Measurements from ENCODE around the gene ZWILCH.
A peak's percentile ranks its signal among the peaks of the same experiment; 100 is the strongest.

Gene ZWILCH

DNA sequence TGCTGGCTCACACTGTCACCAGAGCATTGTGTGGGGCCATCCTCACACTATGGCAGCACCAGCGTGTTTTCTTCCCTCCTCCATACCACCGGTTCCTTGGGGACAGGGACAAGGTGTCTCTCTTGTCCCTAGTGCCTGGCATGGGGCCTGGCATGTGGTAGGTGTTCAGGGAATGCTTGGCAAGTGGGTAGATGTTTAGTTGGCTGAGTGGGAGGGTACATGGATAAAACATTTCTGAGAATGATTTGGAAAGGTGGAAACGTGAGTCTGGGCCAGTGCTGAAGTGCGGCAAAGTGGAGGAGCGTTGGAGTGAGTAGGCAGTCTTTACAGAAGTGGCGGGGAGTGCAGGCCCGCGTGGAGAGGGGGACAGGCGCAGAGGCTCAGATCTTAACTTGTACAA is 22.6 kb upstream of the ZWILCH start:
- no peak overlapping the region for H3K27ac ChIP-seq (replicated peaks)
- no peak overlapping the region for H3K4me3 ChIP-seq (replicated peaks; ENCODE audit: insufficient read depth, low read length)
- no peak for DNase-seq (ENCODE audit: low read depth in 1 of 2, low spot score in 1 of 2)
- TF ChIP-seq GABPA (IDR thresholded peaks at IDR 0.05; ENCODE audit: low read depth) (no peak), POLR2AphosphoS5 (IDR thresholded peaks at IDR 0.05; ENCODE audit: low read depth) (no peak), SPI1 (IDR thresholded peaks at IDR 0.05; ENCODE audit: borderline replicate concordance, low read depth) (no peak)
- TF ChIP-seq, protein P1, sequence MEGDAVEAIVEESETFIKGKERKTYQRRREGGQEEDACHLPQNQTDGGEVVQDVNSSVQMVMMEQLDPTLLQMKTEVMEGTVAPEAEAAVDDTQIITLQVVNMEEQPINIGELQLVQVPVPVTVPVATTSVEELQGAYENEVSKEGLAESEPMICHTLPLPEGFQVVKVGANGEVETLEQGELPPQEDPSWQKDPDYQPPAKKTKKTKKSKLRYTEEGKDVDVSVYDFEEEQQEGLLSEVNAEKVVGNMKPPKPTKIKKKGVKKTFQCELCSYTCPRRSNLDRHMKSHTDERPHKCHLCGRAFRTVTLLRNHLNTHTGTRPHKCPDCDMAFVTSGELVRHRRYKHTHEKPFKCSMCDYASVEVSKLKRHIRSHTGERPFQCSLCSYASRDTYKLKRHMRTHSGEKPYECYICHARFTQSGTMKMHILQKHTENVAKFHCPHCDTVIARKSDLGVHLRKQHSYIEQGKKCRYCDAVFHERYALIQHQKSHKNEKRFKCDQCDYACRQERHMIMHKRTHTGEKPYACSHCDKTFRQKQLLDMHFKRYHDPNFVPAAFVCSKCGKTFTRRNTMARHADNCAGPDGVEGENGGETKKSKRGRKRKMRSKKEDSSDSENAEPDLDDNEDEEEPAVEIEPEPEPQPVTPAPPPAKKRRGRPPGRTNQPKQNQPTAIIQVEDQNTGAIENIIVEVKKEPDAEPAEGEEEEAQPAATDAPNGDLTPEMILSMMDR (IDR thresholded peaks at IDR 0.05; ENCODE audit: insufficient read depth, low read length): no peak
- TF ChIP-seq, protein P2, sequence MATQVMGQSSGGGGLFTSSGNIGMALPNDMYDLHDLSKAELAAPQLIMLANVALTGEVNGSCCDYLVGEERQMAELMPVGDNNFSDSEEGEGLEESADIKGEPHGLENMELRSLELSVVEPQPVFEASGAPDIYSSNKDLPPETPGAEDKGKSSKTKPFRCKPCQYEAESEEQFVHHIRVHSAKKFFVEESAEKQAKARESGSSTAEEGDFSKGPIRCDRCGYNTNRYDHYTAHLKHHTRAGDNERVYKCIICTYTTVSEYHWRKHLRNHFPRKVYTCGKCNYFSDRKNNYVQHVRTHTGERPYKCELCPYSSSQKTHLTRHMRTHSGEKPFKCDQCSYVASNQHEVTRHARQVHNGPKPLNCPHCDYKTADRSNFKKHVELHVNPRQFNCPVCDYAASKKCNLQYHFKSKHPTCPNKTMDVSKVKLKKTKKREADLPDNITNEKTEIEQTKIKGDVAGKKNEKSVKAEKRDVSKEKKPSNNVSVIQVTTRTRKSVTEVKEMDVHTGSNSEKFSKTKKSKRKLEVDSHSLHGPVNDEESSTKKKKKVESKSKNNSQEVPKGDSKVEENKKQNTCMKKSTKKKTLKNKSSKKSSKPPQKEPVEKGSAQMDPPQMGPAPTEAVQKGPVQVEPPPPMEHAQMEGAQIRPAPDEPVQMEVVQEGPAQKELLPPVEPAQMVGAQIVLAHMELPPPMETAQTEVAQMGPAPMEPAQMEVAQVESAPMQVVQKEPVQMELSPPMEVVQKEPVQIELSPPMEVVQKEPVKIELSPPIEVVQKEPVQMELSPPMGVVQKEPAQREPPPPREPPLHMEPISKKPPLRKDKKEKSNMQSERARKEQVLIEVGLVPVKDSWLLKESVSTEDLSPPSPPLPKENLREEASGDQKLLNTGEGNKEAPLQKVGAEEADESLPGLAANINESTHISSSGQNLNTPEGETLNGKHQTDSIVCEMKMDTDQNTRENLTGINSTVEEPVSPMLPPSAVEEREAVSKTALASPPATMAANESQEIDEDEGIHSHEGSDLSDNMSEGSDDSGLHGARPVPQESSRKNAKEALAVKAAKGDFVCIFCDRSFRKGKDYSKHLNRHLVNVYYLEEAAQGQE (IDR thresholded peaks at IDR 0.05; ENCODE audit: insufficient replicate concordance, low read depth): no peak
- H3K27me3 ChIP-seq (ENCODE audit: insufficient read depth, poor library complexity, severe bottlenecking): no peaks in the 10 kb centered on the region

DNA sequence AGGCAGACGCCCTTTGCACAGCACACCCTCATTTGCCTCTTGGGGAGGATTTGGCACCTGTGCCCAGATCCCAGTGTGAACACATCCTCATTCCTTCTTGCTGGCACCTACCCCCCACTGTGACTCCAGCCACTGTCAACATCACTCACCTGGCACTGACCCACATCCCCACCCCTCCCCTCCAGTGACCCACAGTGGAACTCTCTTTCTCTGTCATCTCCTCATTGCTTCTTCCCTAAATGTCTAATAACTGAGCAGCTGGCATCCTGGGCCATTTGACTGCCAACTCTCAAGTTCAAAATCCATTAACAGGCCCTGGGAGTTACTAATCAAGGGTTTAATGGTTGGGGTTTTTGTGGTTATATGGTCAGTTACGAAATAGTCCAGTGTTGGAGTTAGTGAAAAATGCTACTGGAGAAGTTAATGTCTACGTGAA is 22.0 kb upstream of the ZWILCH start:
- peak in 1 of 2 experiments; percentile 72 for DNase-seq (ENCODE audit: low read depth in 1 of 2, low spot score in 1 of 2)
- TF ChIP-seq POLR2AphosphoS5 (IDR thresholded peaks at IDR 0.05; ENCODE audit: low read depth) (no peak), SPI1 (IDR thresholded peaks at IDR 0.05; ENCODE audit: borderline replicate concordance, low read depth) (no peak), GABPA (IDR thresholded peaks at IDR 0.05; ENCODE audit: low read depth) (no peak)
- TF ChIP-seq, protein P2 (IDR thresholded peaks at IDR 0.05; ENCODE audit: insufficient replicate concordance, low read depth): no peak
- TF ChIP-seq, protein P1 (IDR thresholded peaks at IDR 0.05; ENCODE audit: insufficient read depth, low read length): no peak
- no peak overlapping the region for H3K4me3 ChIP-seq (replicated peaks; ENCODE audit: insufficient read depth, low read length)
- no peaks in the 10 kb centered on the region for H3K27me3 ChIP-seq (ENCODE audit: insufficient read depth, poor library complexity, severe bottlenecking)
- no peak overlapping the region for H3K27ac ChIP-seq (replicated peaks)

DNA sequence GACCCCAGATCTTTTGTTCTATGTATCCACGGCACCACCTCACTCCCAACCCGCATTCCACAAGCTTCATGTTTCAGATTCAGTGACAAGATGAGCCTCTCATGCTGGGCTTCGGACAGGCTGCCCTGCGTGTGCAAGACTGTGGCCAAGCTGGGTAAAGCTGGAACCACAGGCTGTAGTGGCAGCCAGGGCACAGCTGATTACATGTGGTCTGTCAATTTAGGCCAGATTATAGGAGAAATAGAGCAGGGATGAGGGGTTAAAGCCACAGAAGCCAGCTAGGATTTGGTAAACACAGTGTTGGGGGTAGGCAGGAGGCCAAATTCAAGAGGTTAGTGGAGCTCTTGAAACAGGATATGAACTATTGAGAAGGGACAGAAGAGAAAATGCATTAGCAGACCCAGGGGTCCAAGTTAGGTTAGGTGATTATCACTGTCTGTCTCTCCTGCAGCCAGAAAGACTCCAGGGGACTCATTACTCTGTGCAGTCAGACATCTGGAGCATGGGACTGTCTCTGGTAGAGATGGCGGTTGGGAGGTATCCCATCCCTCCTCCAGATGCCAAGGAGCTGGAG is 20.5 kb upstream of the ZWILCH start:
- TF ChIP-seq, protein P2 (IDR thresholded peaks at IDR 0.05; ENCODE audit: insufficient replicate concordance, low read depth): no peak
- TF ChIP-seq SPI1 (IDR thresholded peaks at IDR 0.05; ENCODE audit: borderline replicate concordance, low read depth): no peak
- TF ChIP-seq, protein P1 (IDR thresholded peaks at IDR 0.05; ENCODE audit: insufficient read depth, low read length): no peak
- no peak for TF ChIP-seq GABPA (IDR thresholded peaks at IDR 0.05; ENCODE audit: low read depth)
- TF ChIP-seq POLR2AphosphoS5 (IDR thresholded peaks at IDR 0.05; ENCODE audit: low read depth): no peak
- H3K4me3 ChIP-seq (replicated peaks; ENCODE audit: insufficient read depth, low read length): no peak overlapping the region
- DNase-seq (ENCODE audit: low read depth in 1 of 2, low spot score in 1 of 2): no peak
- no peak overlapping the region for H3K27ac ChIP-seq (replicated peaks)
- H3K27me3 ChIP-seq (ENCODE audit: insufficient read depth, poor library complexity, severe bottlenecking): no peaks in the 10 kb centered on the region
